ENCODE data around the gene ATP9B. TPM values are rescaled to one million over a fixed set of nuclear protein-coding genes. Genes with fewer than 3 reads are reported as not detected.

ATP9B gene
- total RNA-seq, 1 experiment from 2014 or later, result 17.8 TPM

GRCh38 chr18:79406708-79407107 is 337.5 kb downstream of the ATP9B start:
- ChIA-PET POLR2A (no interaction called here), CTCF (no interaction called here), RAD21 (ENCODE audit: low non-redundant PET in 1 of 2, low total read pairs in 2 of 2, uncharacterized antibody in 2 of 2, unreplicated experiment in 2 of 2) (no interaction called here)
- TF ChIP-seq FOSL1 (IDR thresholded peaks at IDR 0.05; ENCODE audit: low read depth) (no peak), EZH2 (IDR thresholded peaks at IDR 0.05) (no peak), CTCF (IDR thresholded peaks at IDR 0.05 in 2 of 3, conservative IDR thresholded peaks at IDR 0.05 in 1 of 3; ENCODE audit: borderline replicate concordance in 1 of 3, insufficient read depth in 1 of 3, low read depth in 2 of 3, low read length in 2 of 3) (no peak), ZFX (IDR thresholded peaks at IDR 0.05) (no peak), ZNF274 (IDR thresholded peaks at IDR 0.05; ENCODE audit: low read depth, low read length) (no peak), TCF7L2 (IDR thresholded peaks at IDR 0.05; ENCODE audit: borderline replicate concordance, extremely low read depth, insufficient read depth, insufficient read length) (no peak), SP1 (IDR thresholded peaks at IDR 0.05; ENCODE audit: low read depth) (no peak), ATF3 (IDR thresholded peaks at IDR 0.05) (no peak), REST (IDR thresholded peaks at IDR 0.05; ENCODE audit: low read depth) (no peak), ZBTB33 (IDR thresholded peaks at IDR 0.05; ENCODE audit: extremely low read depth, insufficient replicate concordance, low read length) (no peak), RAD21 (IDR thresholded peaks at IDR 0.05; ENCODE audit: low read depth) (no peak), MAX (IDR thresholded peaks at IDR 0.05) (no peak), YY1 (IDR thresholded peaks at IDR 0.05; ENCODE audit: extremely low read depth, insufficient replicate concordance, low read depth, low read length) (no peak), EGR1 (IDR thresholded peaks at IDR 0.05; ENCODE audit: low read depth) (no peak), EZH2phosphoT487 (IDR thresholded peaks at IDR 0.05; ENCODE audit: borderline replicate concordance) (no peak)
- Histone ChIP-seq H3K36me3 (ENCODE audit: control insufficient read depth in 1 of 2, insufficient read depth in 2 of 2, low read length in 2 of 2) (no peaks in the 10 kb centered on the region; a peak in 1 of 4 replicates), H3K4me2 (ENCODE audit: low read length) (no peak overlapping the region), H3K79me2 (ENCODE audit: insufficient read depth, low read length) (peaks cover 46% of the 10 kb centered on the region), H3K27ac (ENCODE audit: low read depth, low read length) (no peak overlapping the region), H3K9me3 (ENCODE audit: control insufficient read depth in 1 of 2, insufficient read depth in 1 of 2, low read depth in 1 of 2, low read length in 2 of 2) (no peaks in the 10 kb centered on the region), H3K4me3 (replicated peaks in 1 of 2; ENCODE audit: low read depth in 1 of 2, low read length in 2 of 2) (no peak overlapping the region), H4K20me1 (ENCODE audit: insufficient read depth) (no peaks in the 10 kb centered on the region), H3K9me2 (ENCODE audit: insufficient read depth) (no peaks in the 10 kb centered on the region), H3K4me1 (ENCODE audit: control insufficient read depth in 1 of 2, insufficient read depth in 2 of 2, low read length in 2 of 2) (peaks cover 5 to 11% of the 10 kb centered on the region in 2 experiments; a peak in 3 of 4 replicates), H2AFZ (ENCODE audit: low read depth, low read length, poor library complexity, severe bottlenecking) (no peak overlapping the region), H3K27me3 (ENCODE audit: insufficient read depth, low read length) (no peaks in the 10 kb centered on the region), H3K9ac (ENCODE audit: low read length) (no peak overlapping the region)
- BruUV-seq (replicated peaks), result no TSS peak
- ATAC-seq, result no peak
- no peak for DNase-seq (ENCODE audit: low read depth, low spot score)
- intact Hi-C loops (cut with micrococcal nuclease), result no loop called here

All from HCT116 (cell line).